ENCODE data around the gene SLC10A2. TPM values are rescaled to one million over a fixed set of nuclear protein-coding genes. Genes with fewer than 3 reads are reported as not detected.

SLC10A2 gene
- total and polyA plus RNA-seq, 4 donors, result not detected

GRCh38 chr13:103033999-103034398 is 32.2 kb downstream of the SLC10A2 start:
- no peak overlapping the region for H3K9ac ChIP-seq (ENCODE audit: low read depth in 1 of 2, low read length in 2 of 2)
- no peak for DNase-seq (ENCODE audit: low spot score)
- peaks cover 0 to 4% (median 0%) of the 10 kb centered on the region in 4 donors for H3K9me3 ChIP-seq (ENCODE audit: control insufficient read depth in 4 of 4, low read length in 3 of 4)
- WGBS, result 78% methylated on average over 2 of the region's 2 CpGs
- no peak for TF ChIP-seq GABPA (IDR thresholded peaks at IDR 0.05 in 1 of 2, conservative IDR thresholded peaks at IDR 0.05 in 1 of 2)
- TF ChIP-seq, protein P1, sequence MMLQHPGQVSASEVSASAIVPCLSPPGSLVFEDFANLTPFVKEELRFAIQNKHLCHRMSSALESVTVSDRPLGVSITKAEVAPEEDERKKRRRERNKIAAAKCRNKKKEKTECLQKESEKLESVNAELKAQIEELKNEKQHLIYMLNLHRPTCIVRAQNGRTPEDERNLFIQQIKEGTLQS (IDR thresholded peaks at IDR 0.05), result no peak
- TF ChIP-seq JUND (IDR thresholded peaks at IDR 0.05), result no peak
- no peak for TF ChIP-seq SP1 (IDR thresholded peaks at IDR 0.05)
- TF ChIP-seq HNF4G (IDR thresholded peaks at IDR 0.05), result no peak
- no peak for TF ChIP-seq TAF1 (conservative IDR thresholded peaks at IDR 0.05)
- no peak for TF ChIP-seq RAD21 (IDR thresholded peaks at IDR 0.05)
- TF ChIP-seq, protein P2, sequence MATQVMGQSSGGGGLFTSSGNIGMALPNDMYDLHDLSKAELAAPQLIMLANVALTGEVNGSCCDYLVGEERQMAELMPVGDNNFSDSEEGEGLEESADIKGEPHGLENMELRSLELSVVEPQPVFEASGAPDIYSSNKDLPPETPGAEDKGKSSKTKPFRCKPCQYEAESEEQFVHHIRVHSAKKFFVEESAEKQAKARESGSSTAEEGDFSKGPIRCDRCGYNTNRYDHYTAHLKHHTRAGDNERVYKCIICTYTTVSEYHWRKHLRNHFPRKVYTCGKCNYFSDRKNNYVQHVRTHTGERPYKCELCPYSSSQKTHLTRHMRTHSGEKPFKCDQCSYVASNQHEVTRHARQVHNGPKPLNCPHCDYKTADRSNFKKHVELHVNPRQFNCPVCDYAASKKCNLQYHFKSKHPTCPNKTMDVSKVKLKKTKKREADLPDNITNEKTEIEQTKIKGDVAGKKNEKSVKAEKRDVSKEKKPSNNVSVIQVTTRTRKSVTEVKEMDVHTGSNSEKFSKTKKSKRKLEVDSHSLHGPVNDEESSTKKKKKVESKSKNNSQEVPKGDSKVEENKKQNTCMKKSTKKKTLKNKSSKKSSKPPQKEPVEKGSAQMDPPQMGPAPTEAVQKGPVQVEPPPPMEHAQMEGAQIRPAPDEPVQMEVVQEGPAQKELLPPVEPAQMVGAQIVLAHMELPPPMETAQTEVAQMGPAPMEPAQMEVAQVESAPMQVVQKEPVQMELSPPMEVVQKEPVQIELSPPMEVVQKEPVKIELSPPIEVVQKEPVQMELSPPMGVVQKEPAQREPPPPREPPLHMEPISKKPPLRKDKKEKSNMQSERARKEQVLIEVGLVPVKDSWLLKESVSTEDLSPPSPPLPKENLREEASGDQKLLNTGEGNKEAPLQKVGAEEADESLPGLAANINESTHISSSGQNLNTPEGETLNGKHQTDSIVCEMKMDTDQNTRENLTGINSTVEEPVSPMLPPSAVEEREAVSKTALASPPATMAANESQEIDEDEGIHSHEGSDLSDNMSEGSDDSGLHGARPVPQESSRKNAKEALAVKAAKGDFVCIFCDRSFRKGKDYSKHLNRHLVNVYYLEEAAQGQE (IDR thresholded peaks at IDR 0.05), result no peak
- no peak for TF ChIP-seq EGR1 (IDR thresholded peaks at IDR 0.05; ENCODE audit: low read depth in 2 of 2)
- TF ChIP-seq NR2F2 (IDR thresholded peaks at IDR 0.05), result no peak
- TF ChIP-seq MAX (IDR thresholded peaks at IDR 0.05), result no peak
- no peak overlapping the region for H3K4me3 ChIP-seq (ENCODE audit: low read depth in 1 of 3, low read length in 3 of 3)
- H3K27ac ChIP-seq (ENCODE audit: low read depth in 1 of 2, low read length in 2 of 2), result no peak overlapping the region
- H3K27me3 ChIP-seq (ENCODE audit: control insufficient read depth in 4 of 4, insufficient read depth in 4 of 4, low read length in 3 of 4), result no peaks in the 10 kb centered on the region
- H3K36me3 ChIP-seq (ENCODE audit: control insufficient read depth in 4 of 4, insufficient read depth in 3 of 4, low read depth in 1 of 4, low read length in 3 of 4), result no peaks in the 10 kb centered on the region
- no peaks in the 10 kb centered on the region for H3K4me1 ChIP-seq (ENCODE audit: control insufficient read depth in 4 of 4, insufficient read depth in 4 of 4, low read length in 3 of 4)

DNA sequence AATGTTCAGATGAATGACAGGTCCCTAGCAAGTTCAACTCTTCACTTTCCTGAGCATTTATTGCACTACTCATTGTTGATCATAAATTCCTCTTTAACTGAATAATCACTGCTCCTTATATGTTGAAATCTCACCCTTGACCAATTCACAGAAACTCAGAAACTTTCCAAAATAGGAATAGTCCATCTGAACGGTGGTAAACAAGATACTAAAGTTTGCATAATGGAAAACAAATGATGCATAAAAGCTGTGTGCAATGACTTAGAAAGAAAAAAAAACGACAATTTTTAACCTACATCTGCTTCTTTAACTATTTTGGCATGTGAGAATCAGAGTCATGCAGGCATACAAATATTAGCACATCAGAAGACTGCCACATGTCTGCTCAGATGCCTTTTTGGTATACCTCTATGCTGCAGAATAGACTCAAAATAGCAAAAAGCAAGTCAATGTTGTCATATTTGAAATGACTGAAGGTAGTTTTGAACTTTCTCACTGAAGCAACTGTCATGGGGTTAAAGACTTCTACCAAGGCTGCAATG is 34.8 kb downstream of the SLC10A2 start:
- no peak for TF ChIP-seq HNF4A (conservative IDR thresholded peaks at IDR 0.05)
- no peak for TF ChIP-seq HNF4G (IDR thresholded peaks at IDR 0.05)
- no peak overlapping the region for H3K27ac ChIP-seq (ENCODE audit: low read depth in 1 of 2, low read length in 2 of 2)
- no peaks in the 10 kb centered on the region for H3K27me3 ChIP-seq (ENCODE audit: control insufficient read depth in 4 of 4, insufficient read depth in 4 of 4, low read length in 3 of 4)
- DNase-seq (ENCODE audit: low spot score), result no peak
- H3K36me3 ChIP-seq (ENCODE audit: control insufficient read depth in 4 of 4, insufficient read depth in 3 of 4, low read depth in 1 of 4, low read length in 3 of 4), result no peaks in the 10 kb centered on the region
- no peak overlapping the region for H3K4me3 ChIP-seq (ENCODE audit: low read depth in 1 of 3, low read length in 3 of 3)
- 39% methylated on average over 2 of the region's 2 CpGs for WGBS
- H3K4me1 ChIP-seq (ENCODE audit: control insufficient read depth in 4 of 4, insufficient read depth in 4 of 4, low read length in 3 of 4), result no peaks in the 10 kb centered on the region
- no peak overlapping the region for H3K9ac ChIP-seq (ENCODE audit: low read depth in 1 of 2, low read length in 2 of 2)
- peaks cover 0 to 4% (median 3%) of the 10 kb centered on the region in 4 donors for H3K9me3 ChIP-seq (ENCODE audit: control insufficient read depth in 4 of 4, low read length in 3 of 4)

DNA sequence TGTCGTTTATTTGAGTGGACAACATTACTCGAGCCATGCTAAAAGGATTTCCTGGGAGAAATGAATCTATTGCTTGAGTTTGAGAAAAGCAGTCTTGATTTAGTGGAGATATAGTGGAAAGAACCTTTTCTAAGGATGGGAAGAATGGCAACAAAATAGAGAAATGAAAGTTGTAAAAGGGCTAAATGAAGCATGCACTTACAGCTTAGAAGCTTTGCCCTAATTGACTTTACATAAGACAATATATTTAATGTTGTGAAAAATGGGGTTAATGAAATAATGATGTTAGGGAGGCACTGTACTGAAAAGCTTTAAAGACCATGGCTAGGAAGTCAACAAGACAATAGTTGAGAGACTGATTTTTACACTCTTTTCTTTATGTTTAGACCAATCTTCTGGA is 35.4 kb downstream of the SLC10A2 start:
- Histone ChIP-seq H3K9me3 (ENCODE audit: control insufficient read depth in 4 of 4, low read length in 3 of 4) (peaks cover 0 to 4% (median 3%) of the 10 kb centered on the region in 4 donors), H3K9ac (ENCODE audit: low read depth in 1 of 2, low read length in 2 of 2) (no peak overlapping the region), H3K27ac (ENCODE audit: low read depth in 1 of 2, low read length in 2 of 2) (no peak overlapping the region), H3K4me1 (ENCODE audit: control insufficient read depth in 4 of 4, insufficient read depth in 4 of 4, low read length in 3 of 4) (no peaks in the 10 kb centered on the region), H3K27me3 (ENCODE audit: control insufficient read depth in 4 of 4, insufficient read depth in 4 of 4, low read length in 3 of 4) (no peaks in the 10 kb centered on the region), H3K4me3 (ENCODE audit: low read depth in 1 of 3, low read length in 3 of 3) (no peak overlapping the region), H3K36me3 (ENCODE audit: control insufficient read depth in 4 of 4, insufficient read depth in 3 of 4, low read depth in 1 of 4, low read length in 3 of 4) (no peaks in the 10 kb centered on the region)
- 76% methylated on average over 2 of the region's 2 CpGs for WGBS
- TF ChIP-seq TAF1 (conservative IDR thresholded peaks at IDR 0.05) (no peak), RAD21 (IDR thresholded peaks at IDR 0.05) (no peak), ZBTB33 (IDR thresholded peaks at IDR 0.05) (no peak), HNF4G (IDR thresholded peaks at IDR 0.05) (no peak)
- no peak for DNase-seq (ENCODE audit: low spot score)
